ENCODE results near the gene SMOC1.

Gene SMOC1

DNA sequence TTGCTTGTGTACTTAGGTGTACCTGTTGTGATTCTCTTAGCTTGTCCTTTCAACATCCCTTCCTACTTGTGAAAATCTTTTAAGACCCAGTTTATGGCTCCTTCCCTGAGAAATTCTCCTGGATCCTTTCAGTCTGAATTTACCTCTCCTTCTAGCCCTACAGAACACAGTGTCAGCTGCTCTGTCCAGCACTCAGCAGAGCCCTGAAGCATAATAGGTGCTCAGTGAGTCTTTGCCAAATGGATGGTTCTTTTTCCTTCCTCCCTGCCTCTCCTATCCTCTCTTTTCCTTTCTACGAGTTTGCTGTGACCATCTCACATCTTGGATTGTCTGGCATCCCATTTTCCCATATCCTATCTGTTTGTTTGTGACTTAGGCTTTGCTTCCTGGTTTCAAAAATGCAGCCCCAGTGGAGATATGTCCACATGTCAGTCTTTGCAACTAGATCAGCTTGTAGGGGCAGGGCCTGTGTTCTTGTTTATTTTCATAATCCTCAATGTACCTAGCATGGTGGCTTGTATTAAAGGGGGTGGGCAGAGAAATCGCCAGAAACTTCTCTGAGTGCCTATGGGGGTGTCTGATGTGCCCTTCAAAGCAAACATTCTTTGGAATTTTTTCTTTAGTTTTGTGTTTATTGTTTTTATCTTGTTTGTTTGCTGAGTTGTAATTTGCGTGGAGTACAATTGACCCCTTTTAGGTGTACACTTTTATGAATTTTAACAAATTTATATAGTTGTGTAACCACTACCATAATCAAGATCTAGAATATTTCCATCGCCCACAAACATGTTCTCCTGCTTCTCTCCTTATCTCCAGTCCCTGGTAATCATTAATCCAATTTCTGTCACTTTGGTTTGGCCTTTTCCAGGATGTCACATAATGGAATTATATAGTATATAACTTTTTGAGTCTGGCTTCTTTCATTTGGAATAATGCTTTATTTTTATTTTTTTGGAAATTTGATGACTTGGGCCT is 62.8 kb downstream of the SMOC1 start:
- DNase-seq (ENCODE audit: low read depth), result no peak

DNA sequence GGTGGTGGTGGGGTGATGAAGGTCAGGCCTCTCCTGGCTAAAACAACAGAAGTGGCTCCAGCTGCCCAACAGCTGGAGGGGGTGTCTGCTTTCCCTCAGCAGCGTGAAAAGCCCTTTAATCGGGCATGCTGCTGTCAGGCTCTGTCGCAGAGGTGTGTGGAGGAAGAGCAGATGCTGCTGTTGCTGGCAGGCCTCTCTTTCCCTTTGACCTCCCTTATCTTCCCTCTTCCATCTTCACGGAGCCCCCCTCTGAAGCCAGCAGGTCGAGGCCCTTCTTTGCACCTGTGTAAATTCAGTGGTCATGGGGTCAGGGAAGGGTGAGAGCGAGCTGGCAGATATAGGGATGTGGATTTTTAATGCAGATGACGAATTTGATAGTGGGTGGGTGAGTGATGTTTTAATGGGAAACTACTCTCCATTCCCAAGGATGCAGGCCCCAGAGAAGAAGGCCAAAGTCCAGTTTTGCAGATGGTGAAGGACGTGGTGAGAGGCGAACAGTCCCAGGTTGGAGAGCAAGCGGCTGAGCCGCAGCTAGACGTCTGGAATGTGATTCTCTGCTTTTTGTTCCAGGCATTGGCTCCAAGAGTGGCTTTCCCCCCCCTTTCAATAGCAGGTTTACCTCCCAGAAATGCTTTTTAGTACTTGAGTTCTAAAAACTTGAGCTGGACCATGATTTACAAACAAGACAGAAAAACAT is 64.0 kb downstream of the SMOC1 start:
- DNase-seq (ENCODE audit: low read depth), result no peak

- no peak for DNase-seq (ENCODE audit: low read depth)
Observed at GRCh38 chr14:69945347-69945746, 66.1 kb downstream of the SMOC1 start.

- DNase-seq (ENCODE audit: low read depth), result no peak
Observed at GRCh38 chr14:69945912-69946311, 66.7 kb downstream of the SMOC1 start.

DNA sequence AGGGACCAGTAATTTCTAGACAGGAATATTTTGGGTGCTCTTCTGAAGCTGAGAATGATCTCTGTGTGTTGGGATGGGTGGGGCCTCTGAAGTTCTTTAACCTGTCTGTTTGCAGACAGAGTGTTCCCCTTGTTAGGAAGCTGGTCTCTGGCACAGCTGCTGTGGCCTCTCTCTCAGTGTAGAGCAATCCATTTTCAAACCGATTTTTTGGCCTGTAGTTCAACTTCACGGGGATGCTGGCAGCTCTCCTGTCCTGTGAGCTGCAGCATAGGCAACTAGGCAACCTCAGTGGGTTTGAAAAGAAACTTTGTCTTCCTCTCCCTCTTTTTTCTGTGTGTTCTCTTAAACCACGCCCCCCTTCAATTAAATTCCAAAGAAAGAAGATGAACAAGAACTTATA is 69.1 kb downstream of the SMOC1 start:
- no peak for DNase-seq (ENCODE audit: low read depth)

GRCh38 chr14:69951263-69951662 is 72.0 kb downstream of the SMOC1 start:
- no peak for DNase-seq (ENCODE audit: low read depth)

- DNase-seq (ENCODE audit: low read depth), result no peak
Observed at GRCh38 chr14:69951935-69952334, 72.7 kb downstream of the SMOC1 start.

DNA sequence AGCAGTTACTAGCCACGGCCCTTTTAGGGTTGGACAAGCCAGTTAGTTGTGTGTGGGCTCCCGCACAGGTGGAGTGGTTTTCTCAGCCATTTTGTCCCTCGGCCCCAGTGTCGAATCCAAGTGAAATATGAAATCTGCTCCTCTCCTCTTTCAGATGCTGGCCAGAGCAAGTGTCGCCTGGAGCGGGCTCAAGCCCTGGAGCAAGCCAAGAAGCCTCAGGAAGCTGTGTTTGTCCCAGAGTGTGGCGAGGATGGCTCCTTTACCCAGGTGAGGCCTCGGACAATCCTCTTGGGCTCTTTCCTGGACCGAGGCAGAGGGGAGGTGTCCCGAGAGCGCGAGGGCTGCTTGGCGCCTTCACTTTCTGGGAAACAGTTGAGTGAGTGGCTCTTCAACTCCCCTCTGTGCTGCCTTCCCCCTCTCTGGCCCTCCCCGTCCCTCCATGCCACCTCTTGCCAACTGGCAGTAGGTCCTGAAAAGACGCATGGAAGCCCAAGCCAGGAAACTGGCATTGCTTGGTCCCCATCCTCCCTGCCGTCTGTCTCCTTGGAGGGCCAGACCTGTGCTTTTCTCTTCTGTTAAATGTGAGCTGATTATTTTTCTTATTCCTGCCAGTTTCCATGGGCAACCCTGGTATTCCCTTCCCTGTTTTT is 74.2 kb downstream of the SMOC1 start:
- no peak for DNase-seq (ENCODE audit: low read depth)

DNA sequence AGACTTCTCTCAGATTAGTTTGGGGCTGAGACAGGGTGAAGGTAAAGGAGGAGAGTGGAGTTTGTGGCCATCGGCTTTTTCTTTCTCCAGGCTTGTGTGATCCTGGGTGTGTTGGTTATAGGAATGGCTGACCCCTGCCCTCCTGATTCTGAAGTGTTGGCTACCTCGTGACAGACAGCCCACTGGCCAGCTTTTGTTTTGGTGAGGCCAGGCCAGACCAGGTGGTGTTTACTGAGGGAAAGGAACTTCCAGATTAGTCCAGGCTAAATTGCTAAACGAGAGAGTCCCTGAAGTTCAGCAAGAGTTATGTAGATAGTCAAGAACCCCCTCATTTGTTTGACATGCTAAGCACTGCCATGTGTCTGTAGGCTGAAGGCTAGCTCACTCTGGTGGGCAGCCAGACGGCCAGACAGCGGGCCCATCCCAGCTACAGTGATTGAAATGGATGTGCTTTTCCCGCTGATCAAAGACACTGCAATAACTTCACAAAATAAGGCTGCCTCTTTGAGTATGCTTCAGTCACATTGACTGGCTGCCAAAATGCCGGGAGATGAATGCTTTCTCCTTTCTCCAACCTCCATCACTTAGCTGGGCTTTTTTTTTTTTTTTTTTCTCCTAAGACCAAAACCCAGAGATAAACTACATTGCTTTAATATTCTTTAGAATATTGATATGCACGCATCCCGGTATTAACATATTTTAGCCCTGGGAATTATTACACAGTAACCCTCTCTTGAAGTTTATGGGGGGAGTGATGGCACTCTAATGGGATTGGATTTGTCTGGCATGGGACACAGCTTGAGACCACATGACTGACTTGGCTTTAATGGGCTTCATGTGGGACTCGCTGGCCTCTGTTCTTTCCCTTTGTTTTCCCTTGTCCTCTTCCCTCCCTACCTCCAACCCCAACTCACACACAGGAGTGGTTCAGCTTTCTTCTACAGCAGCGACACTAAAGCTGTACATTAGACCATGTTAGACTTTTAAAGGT is 76.9 kb downstream of the SMOC1 start:
- DNase-seq (ENCODE audit: low read depth), result no peak

DNA sequence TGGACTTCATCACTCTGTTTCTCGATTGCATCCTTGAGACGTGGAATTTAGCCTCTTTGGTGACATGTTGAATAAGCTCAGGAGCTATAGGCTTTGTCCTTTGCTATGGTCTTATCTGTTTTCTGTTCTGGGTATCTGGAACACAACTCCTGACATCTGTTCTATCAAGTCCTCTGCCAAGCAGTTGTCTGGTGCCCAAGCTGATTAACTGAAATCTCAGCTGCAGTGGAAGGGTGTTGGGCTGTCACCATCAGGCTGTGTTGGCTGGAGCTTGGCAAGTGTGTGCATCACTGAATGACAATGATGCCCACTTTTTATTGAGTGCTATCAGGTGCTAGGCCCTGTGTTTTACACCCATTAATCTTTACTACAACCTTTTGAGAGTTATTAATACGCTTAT is 77.8 kb downstream of the SMOC1 start:
- no peak for DNase-seq (ENCODE audit: low read depth)

DNA sequence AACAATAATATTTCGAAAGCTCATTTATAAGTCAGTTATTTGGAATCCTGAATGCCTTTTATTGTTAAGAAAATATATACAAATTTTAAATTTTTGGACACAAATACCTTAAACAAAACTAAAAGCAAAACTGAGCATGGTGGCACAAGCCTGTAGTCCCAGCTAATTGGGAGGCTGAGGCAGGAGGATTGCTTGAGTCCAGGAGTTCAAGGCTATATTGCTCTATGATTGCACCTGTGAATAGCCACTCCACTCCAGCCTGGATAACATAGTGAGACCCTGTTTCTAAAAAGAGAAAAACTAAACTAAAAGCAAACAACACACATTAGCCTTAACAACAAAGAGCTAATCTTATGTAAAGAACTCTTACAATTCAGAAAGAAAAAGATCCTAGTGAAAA is 78.8 kb downstream of the SMOC1 start:
- DNase-seq (ENCODE audit: low read depth), result no peak

DNA sequence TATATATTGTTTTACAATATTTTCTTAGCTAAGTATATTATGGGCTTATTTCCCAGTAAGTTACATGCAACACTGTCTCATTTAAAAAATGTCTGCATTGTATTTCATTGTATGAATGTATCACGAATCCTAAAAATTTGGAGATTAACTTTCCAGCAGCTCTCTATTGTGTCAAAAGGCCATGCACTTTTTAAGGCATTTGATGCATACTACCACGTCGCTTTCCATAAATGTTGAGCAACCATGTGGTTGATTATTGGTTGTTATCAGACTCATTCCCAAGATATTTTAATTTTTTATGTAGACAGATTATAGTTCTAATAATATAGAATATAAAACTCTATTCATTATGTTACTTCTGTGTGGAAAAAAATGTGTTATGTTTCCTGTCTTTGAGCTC is 79.9 kb downstream of the SMOC1 start:
- DNase-seq (ENCODE audit: low read depth), result no peak

GRCh38 chr14:69960296-69960695 is 81.1 kb downstream of the SMOC1 start:
- DNase-seq (ENCODE audit: low read depth), result no peak

DNA sequence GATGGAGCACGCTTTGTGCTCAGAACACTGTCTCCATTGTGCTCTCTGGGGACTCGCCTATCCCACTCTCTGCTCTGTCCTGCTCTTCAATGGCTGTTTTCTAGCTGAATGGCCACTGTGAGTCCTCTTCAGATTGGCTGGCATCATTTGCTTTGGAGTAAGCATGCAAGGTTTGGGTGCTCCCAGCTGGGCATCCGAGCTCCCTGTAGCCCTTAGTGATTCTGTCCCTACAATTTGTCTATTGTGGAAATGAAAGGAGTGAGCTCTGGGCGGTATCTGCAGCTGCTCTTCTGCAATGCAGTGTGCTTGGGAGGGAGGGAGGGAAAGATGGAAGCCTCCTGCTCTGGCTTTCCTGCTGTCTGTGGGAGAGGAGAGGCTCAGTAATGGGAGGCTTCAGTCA is 84.8 kb downstream of the SMOC1 start:
- no peak for DNase-seq (ENCODE audit: low read depth)

GRCh38 chr14:69964841-69965240 is 85.6 kb downstream of the SMOC1 start:
- no peak for DNase-seq (ENCODE audit: low read depth)

- no peak for DNase-seq (ENCODE audit: low read depth)
Observed at GRCh38 chr14:69968132-69968531, 88.9 kb downstream of the SMOC1 start.

- DNase-seq (ENCODE audit: low read depth), result no peak
Observed at GRCh38 chr14:69968681-69969080, 89.5 kb downstream of the SMOC1 start.

GRCh38 chr14:69972755-69973154 is 93.5 kb downstream of the SMOC1 start:
- DNase-seq (ENCODE audit: low read depth), result no peak

DNA sequence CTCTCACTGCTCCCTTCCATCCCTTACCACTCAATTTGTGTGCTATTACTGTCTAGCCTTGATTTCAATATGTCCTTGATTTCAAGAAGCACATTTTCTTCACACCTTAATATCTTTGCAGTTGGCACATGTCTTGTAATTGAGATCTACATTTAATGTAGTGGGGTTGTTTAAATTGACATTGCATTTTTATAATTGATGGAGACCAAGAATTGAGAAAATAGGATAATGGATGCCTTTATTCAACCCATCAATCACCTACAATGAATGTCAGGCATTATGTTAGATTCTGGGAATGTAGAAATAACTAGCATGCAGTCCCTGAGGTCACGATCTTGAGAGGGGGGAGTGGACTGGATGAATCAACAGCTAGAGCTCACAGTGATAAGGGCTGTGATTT is 94.6 kb downstream of the SMOC1 start:
- no peak for DNase-seq (ENCODE audit: low read depth)

DNA sequence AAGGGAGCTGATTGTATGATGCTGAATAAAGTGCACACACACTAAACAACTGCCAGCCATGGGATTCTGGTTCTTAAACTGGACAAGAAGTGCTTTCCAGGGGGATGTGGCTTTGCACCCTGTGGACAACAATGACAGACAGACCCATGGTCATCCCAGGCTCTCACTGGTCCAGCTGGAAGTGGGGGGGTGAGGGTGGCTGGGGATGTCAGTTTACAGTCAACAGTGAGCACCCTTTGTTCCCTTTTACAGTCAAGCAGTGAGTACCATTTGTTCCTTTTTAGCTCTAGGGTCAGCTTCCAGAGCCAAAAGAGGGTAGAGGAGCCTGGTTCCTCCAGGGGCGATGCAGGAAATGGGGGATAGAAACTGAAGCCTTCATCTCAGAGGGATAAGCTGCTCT is 100.7 kb downstream of the SMOC1 start:
- DNase-seq (ENCODE audit: low read depth), result no peak

Data from stimulated activated CD8-positive, alpha-beta memory T cell treated with anti-CD3 and anti-CD28 coated beads, Interleukin-12 subunit alpha, Interleukin-12 subunit beta, amount 100 ng/mL, for 4 hours (primary cell).